IMR-90 (cell line): Measurements from ENCODE around the gene RHOXF2. TPM values are rescaled to one million over a fixed set of nuclear protein-coding genes. Genes with fewer than 3 reads are reported as not detected.
"Not testable (repeated sequence)": the region's sequence is repeated elsewhere in the genome, so short reads cannot be mapped to it uniquely, and the experiment has no call there.

Experiments
- ATAC-seq: fragments of 200-7000 bp; cut with Tn5 transposase; 2 replicates; pipeline ENCODE4 v1.9.1; 2020; ENCODE audit warnings: low read depth, mild to moderate bottlenecking, moderate library complexity
- BruUV-seq: library from RNA; stranded (reverse); fragments of 400-500 nt; replicated peaks from 2 replicates; lab custom pipeline; 2021; lab: Mats Ljungman, UMichigan
- CTCF ChIA-PET: fragments of 300-600 bp; formaldehyde crosslinking; extraction: SDS; loops from one replicate; lab custom pipeline; 2021; ENCODE audit warnings: antibody characterized with exemption; lab: Yijun Ruan, JAX
- POLR2A ChIA-PET: fragments of 300-600 bp; sonication (Branson Sonifier 250); formaldehyde crosslinking; loops from one replicate; lab custom pipeline; 2022; ENCODE audit warnings: antibody characterized with exemption; ENCODE audit not compliant: unreplicated experiment; lab: Charles Lee
- DNase-seq: peaks from one replicate; pipeline ENCODE4 v3.0.0; 2013
- H2AFZ ChIP-seq: replicated peaks from 2 replicates; pipeline ENCODE3; 2013; ENCODE audit warnings: low read length, mild to moderate bottlenecking; ENCODE audit not compliant: poor library complexity
- H2AK5ac ChIP-seq: 2 replicates; pipeline ENCODE4 v1.6.1; 2013; ENCODE audit warnings: low read depth, low read length, inconsistent platforms
- H2AK9ac ChIP-seq: replicated peaks from 2 replicates; pipeline ENCODE3; 2013; ENCODE audit warnings: mild to moderate bottlenecking, low read depth, low read length, moderate library complexity; ENCODE audit not compliant: poor library complexity
- H2BK120ac ChIP-seq: 2 replicates; pipeline ENCODE4 v1.6.1; 2013; ENCODE audit warnings: low read depth, low read length, inconsistent platforms
- H2BK15ac ChIP-seq: 3 replicates; pipeline ENCODE4 v1.6.1; 2013; ENCODE audit warnings: low read depth, low read length, inconsistent platforms
- H2BK20ac ChIP-seq: 2 replicates; pipeline ENCODE4 v1.6.1; 2013; ENCODE audit warnings: low read depth, mild to moderate bottlenecking, inconsistent platforms, low read length, moderate library complexity
- H2BK5ac ChIP-seq: 2 replicates; pipeline ENCODE4 v1.6.1; 2013; ENCODE audit warnings: mild to moderate bottlenecking, low read depth, low read length, inconsistent platforms; ENCODE audit not compliant: poor library complexity, severe bottlenecking
- H3K14ac ChIP-seq: replicated peaks from 2 replicates; pipeline ENCODE4 v1.6.1; 2013; ENCODE audit warnings: low read depth, low read length, inconsistent platforms
- H3K18ac ChIP-seq: 2 replicates; pipeline ENCODE4 v1.6.1; 2013; ENCODE audit warnings: low read depth, low read length, control low read depth
- H3K23ac ChIP-seq: 2 replicates; pipeline ENCODE4 v1.6.1; 2013; ENCODE audit warnings: low read depth, low read length, inconsistent platforms
- H3K27ac ChIP-seq: 2 replicates; pipeline ENCODE4 v1.5.1; 2013; ENCODE audit warnings: mild to moderate bottlenecking, control low read depth, low read length; ENCODE audit not compliant: insufficient read depth
- H3K27me3 ChIP-seq: 2 replicates; pipeline ENCODE4 v1.6.1; 2013; ENCODE audit warnings: low read length; ENCODE audit not compliant: control insufficient read depth, insufficient read depth
- H3K36me3 ChIP-seq: 2 replicates; pipeline ENCODE4 v1.6.1; 2013; ENCODE audit warnings: low read length, mixed read lengths; ENCODE audit not compliant: control insufficient read depth, insufficient read depth
- H3K4ac ChIP-seq: 2 replicates; pipeline ENCODE4 v1.6.1; 2013; ENCODE audit warnings: low read depth, low read length, inconsistent platforms
- H3K4me1 ChIP-seq: 2 replicates; pipeline ENCODE4 v1.6.1; 2013; ENCODE audit warnings: low read length, mixed read lengths; ENCODE audit not compliant: control insufficient read depth, insufficient read depth
- H3K4me2 ChIP-seq: 2 replicates; pipeline ENCODE4 v1.6.1; 2013; ENCODE audit warnings: low read depth, mild to moderate bottlenecking, control low read depth, low read length, moderate library complexity
- H3K4me3 ChIP-seq: 2 replicates; pipeline ENCODE4 v1.5.1; 2013; ENCODE audit warnings: low read depth, mild to moderate bottlenecking, control low read depth, low read length, moderate library complexity; ENCODE audit not compliant: insufficient read depth
- H3K56ac ChIP-seq: 2 replicates; pipeline ENCODE4 v1.6.1; 2013; ENCODE audit warnings: low read length, inconsistent platforms; ENCODE audit not compliant: insufficient read depth; ENCODE audit errors: extremely low read depth
- H3K79me1 ChIP-seq, 2 experiments: 2 replicates each; pipeline ENCODE4 v1.6.1; 2013; ENCODE audit warnings: low read length in 2 of 2, inconsistent platforms in 1 of 2, low read depth in 1 of 2
- H3K9ac ChIP-seq: 2 replicates; pipeline ENCODE4 v1.6.1; 2013; ENCODE audit warnings: low read depth, low read length, control low read depth
- H3K9me1 ChIP-seq: 2 replicates; pipeline ENCODE4 v1.6.1; 2013; ENCODE audit warnings: low read length, inconsistent platforms; ENCODE audit not compliant: insufficient read depth
- H3K9me3 ChIP-seq: 2 replicates; pipeline ENCODE4 v1.6.1; 2013; ENCODE audit warnings: low read length; ENCODE audit not compliant: control insufficient read depth, insufficient read depth
- H4K20me1 ChIP-seq: 2 replicates; pipeline ENCODE4 v1.6.1; 2013; ENCODE audit warnings: low read length, inconsistent platforms; ENCODE audit not compliant: insufficient read depth
- H4K5ac ChIP-seq: 2 replicates; pipeline ENCODE4 v1.6.1; 2013; ENCODE audit warnings: mild to moderate bottlenecking, low read depth, low read length, control low read depth
- H4K8ac ChIP-seq, 2 experiments: 2 replicates each; pipeline ENCODE4 v1.6.1; 2013; ENCODE audit warnings: low read depth in 2 of 2, low read length in 2 of 2, control low read depth in 1 of 2, inconsistent platforms in 1 of 2
- H4K91ac ChIP-seq: 2 replicates; pipeline ENCODE4 v1.6.1; 2013; ENCODE audit warnings: low read depth, low read length, inconsistent platforms; ENCODE audit not compliant: insufficient read depth
- WGBS, 2 experiments: methylation state at CpG; one replicate each; pipeline versions ENCODE4 v1.1.5 to v1.1.7; 2013; ENCODE audit warnings: missing lambda C conversion rate in 2 of 2; ENCODE audit not compliant: insufficient read length in 1 of 2; ENCODE audit errors: extremely low coverage in 2 of 2; 5-methylcytosine and 5-hydroxymethylcytosine counted together
- dilution Hi-C: fragments of 300-500 bp; cut with HindIII; formaldehyde crosslinking; loops from one replicate; pipeline ENCODE4 v1.14.3; 2018; ENCODE audit warnings: low sequenced_read_pairs; ENCODE audit not compliant: unreplicated experiment
- in situ Hi-C: fragments of 300-500 bp; cut with MboI; formaldehyde crosslinking; loops from 3 replicates; pipeline ENCODE4 v1.14.3; 2019; ENCODE audit warnings: low sequenced_read_pairs, inconsistent platforms, mixed read lengths
- intact Hi-C: fragments of 100-400 bp; cut with micrococcal nuclease; formaldehyde crosslinking; loops from 2 replicates; pipeline ENCODE4 v1.10.0; 2022
- polyA plus RNA-seq, 3 experiments: library from polyadenylated mRNA; depleted of rRNA; stranded (reverse); fragments of >200 nt; gene quantifications; 2 replicates each; pipeline ENCODE4 v1.2.3, GENCODE V29; 2012; ENCODE audit warnings: low replicate concordance in 1 of 3
- total RNA-seq: library from RNA; depleted of rRNA; stranded (reverse); fragments of >200 nt; gene quantifications from 2 replicates; pipeline ENCODE4 v1.2.3, GENCODE V29; 2012

Gene RHOXF2
- total and polyA plus RNA-seq, 2 of the 4 experiments (the other 2 are of a cell fraction) = not detected

GRCh38 chrX:120195786-120196185 is 37.4 kb downstream of the RHOXF2 start:
- POLR2A ChIA-PET, intact Hi-C loops, H2BK15ac ChIP-seq, ATAC-seq, CTCF ChIA-PET, H3K27ac ChIP-seq, H3K79me1 ChIP-seq, H4K8ac ChIP-seq, H3K56ac ChIP-seq, H3K9me3 ChIP-seq, H3K4me2 ChIP-seq, H4K5ac ChIP-seq, H3K14ac ChIP-seq, DNase-seq, H4K91ac ChIP-seq, H3K9ac ChIP-seq, H3K23ac ChIP-seq, H3K18ac ChIP-seq, in situ Hi-C loops, dilution Hi-C loops, H2BK20ac ChIP-seq, H2BK120ac ChIP-seq, BruUV-seq, H3K27me3 ChIP-seq, H3K4ac ChIP-seq, H2BK5ac ChIP-seq, H3K4me3 ChIP-seq, H2AFZ ChIP-seq, H3K4me1 ChIP-seq, H2AK9ac ChIP-seq, H4K20me1 ChIP-seq, H3K9me1 ChIP-seq, H2AK5ac ChIP-seq, H3K36me3 ChIP-seq: not testable (repeated sequence)
- WGBS, 2 experiments = no CpG with 5 or more reads among the region's 6 CpGs

GRCh38 chrX:120196626-120197283 is 38.3 kb downstream of the RHOXF2 start:
- H4K8ac ChIP-seq, dilution Hi-C loops, H3K14ac ChIP-seq, H3K18ac ChIP-seq, H3K4me3 ChIP-seq, H3K23ac ChIP-seq, POLR2A ChIA-PET, H2AFZ ChIP-seq, H2BK120ac ChIP-seq, H3K27me3 ChIP-seq, H2AK5ac ChIP-seq, H2BK15ac ChIP-seq, H3K4me2 ChIP-seq, H3K56ac ChIP-seq, H3K79me1 ChIP-seq, H3K9ac ChIP-seq, H3K27ac ChIP-seq, H4K91ac ChIP-seq, CTCF ChIA-PET, H2AK9ac ChIP-seq, H4K20me1 ChIP-seq, BruUV-seq, H3K9me1 ChIP-seq, H3K4me1 ChIP-seq, in situ Hi-C loops, H3K9me3 ChIP-seq, H4K5ac ChIP-seq, H3K36me3 ChIP-seq, H2BK5ac ChIP-seq, H2BK20ac ChIP-seq, intact Hi-C loops, DNase-seq, H3K4ac ChIP-seq: not testable (repeated sequence)
- no CpG with 5 or more reads among the region's 8 CpGs for WGBS, 2 experiments
- peak; percentile 46; the same call in 1 of the 2 replicates for ATAC-seq
